NCI-H345 (cell line): Measurements from ENCODE around the gene TAS2R20.
"Not testable (repeated sequence)": the region's sequence is repeated elsewhere in the genome, so short reads cannot be mapped to it uniquely, and the experiment has no call there.

ENCODE experiments used
- DNase-seq: peaks from one replicate; lab custom pipeline; 2025; lab: John Stamatoyannopoulos, UW

TAS2R20 gene, protein sequence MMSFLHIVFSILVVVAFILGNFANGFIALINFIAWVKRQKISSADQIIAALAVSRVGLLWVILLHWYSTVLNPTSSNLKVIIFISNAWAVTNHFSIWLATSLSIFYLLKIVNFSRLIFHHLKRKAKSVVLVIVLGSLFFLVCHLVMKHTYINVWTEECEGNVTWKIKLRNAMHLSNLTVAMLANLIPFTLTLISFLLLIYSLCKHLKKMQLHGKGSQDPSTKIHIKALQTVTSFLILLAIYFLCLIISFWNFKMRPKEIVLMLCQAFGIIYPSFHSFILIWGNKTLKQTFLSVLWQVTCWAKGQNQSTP

DNA sequence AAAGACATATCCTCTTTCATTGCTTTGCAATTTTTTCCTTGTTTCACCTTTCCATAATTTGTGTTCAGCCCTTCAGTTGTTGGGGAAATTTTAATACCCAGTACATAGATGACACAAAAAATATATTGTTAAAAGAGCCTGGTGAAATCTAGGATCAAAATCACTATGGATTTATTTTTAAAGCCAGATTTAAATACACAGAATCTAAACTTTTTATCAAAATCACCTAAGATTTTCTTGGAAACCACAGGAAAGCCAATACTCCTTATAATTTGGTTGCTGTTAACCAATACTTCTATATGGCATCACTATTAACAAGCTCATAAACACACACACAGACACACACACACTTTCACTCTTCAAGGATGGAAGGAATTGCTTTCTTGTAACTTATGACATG is at the start of gene TAS2R20:
Gene TAS2R20, minus strand, starts transcription at position 101 of the 400 bp plus-strand sequence. CDS start 429 bp downstream, outside the sequence.
- no peak for DNase-seq

DNA sequence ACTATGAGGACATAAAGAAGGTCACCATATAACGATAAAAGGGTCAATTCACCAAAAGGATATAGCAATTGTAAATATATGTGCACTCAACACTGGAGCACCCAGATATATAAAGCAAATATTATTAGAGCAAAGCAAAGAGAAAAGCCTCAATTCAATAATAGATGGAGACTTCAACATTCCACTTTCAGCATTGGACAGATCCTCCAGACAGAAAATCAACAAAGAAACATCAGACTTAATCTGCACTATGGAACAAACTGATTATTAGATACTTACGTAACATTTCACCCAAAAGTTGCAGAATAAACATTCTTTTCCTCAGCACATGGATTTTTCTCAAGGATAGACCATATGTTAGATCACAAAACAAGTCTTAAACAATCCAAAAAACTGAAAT is 43.3 kb upstream of the TAS2R20 start:
- not testable (repeated sequence) for DNase-seq

DNA sequence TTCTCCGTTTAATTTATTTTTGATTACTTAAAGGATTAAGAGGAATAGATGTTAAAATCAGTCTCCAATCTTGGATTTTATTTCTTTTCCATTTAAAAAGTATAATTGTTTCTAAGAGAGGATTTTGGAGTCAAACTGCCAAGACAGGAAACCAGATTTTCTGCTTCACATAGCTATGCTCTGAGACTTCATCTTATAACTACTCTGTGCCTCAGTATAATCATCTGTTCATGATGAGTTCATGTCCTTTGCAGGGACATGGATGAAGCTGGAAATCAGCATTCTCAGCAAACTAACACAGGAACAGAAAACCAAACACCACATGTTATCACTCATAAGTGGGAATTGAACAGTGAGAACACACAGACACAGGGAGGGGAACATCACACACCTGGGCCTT is 42.1 kb upstream of the TAS2R20 start:
- no peak for DNase-seq

DNA sequence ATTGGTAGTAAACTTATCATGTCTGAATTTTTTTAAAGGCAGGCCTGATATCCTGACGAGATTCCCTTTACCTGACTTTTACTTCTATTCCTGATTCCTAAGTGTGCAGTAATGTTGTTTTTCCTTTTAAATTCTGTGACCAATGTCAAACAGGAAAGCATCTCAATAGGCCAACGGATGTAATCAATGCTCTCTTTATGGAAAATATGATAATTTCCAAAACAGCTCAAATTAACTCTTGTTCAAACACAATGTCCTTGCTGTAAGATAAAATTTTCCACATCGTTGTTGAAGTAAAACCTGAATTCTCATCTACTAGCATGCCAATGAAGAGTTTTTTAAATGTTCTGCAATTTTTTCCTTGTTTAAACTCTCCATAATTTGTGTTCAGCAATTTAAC is 41.1 kb upstream of the TAS2R20 start:
- DNase-seq = no peak

DNA sequence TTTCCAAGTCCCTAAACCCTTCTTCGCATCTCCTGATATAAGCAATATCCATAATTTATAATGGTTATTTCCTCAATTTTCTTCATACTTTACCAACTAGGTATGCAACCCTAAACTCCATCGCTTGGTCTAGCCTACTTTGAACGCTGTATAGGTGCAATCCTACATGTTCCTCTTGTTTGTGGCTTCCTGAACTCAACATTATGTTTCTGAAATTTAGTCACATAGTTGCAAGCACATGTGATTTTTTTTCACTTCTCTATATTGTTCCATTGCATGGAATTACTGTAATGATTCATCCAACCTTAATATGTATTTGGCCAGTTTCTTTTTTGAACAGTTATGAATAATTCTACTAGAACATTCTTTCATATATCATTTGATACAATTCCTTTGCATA is 35.9 kb upstream of the TAS2R20 start:
- DNase-seq = not testable (repeated sequence)

DNA sequence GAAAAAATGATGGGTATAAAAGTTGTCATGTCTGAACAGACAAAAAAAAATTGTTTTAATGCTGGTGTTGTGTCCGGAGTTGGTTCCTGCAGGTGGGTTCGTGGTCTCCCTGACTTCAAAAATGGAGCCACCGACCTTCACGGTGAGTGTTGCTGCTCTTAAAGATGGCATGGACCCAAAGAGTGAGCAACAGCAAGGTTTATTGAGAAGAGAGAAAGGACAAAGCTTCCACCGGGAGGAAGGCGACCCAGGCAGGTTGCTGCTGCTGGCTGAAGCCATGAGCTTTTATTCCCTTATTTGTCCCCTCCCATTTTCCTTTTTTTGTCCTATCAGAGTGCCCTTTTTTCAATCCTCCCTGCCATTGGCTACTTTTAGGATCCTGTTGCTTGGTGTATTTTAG is 33.2 kb upstream of the TAS2R20 start, which contains the start of gene TAS2R31:
Gene TAS2R31, minus strand, starts transcription at position 101 of the 400 bp plus-strand sequence. Its CDS starts 72 bp downstream, at position 29.
- no peak for DNase-seq

DNA sequence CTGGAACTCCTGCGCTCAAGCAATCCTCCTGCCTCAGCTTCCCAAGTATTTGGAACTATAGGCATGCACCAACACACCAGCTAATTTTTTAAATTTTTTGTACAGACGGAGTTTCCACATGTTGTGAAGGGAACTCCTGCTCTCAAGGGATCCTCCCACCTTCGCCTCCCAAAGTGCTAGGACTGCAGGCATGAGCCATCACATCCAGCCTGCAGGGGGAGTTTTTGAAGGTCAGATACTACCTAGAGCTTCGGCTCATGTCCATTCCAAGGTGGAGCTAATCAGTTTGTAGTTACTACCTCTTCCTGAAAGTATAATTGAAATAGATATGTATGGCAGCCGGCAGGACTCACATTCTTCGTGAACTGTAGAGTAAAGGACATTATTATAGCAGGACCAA is 28.0 kb upstream of the TAS2R20 start:
- no peak for DNase-seq

DNA sequence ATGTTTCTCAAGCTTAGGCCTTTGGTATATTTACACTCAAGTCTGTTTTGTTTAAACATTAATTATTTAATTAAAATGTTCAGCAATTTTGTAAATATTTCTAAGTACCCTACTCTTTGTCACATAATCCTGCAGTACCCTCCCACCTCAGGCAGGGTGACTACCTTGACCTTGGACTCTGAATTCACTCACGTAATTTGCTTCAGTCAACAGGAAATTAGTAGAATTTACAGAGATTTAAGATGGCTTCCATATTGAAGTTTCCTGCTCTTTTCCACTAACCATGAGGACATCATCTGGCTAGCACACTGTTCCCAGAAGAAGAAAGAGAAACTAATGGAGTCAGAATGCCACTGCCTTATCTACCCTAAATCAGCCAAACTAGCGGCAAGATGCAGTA is 25.3 kb upstream of the TAS2R20 start:
- no peak for DNase-seq

DNA sequence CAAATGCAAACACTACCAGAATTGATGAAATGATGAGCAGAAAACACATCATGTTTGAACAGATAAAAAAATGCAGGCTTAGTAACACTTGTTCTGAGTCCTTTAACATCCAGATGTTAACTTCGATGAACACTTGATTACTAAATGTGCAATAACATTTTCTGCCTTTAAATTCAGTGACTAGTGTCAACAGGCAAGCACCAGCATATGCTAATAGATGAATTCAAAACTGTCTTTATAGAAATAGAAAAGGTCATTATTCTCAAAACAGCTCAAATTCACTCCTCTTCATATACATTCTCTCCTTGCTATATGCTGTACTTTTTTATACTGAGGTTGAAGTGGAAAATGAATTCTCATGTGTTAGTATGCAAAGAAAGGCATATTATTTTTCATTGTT is 24.4 kb upstream of the TAS2R20 start, which contains the start of gene TAS2R19:
Gene TAS2R19, minus strand, starts transcription at position 101 of the 400 bp plus-strand sequence. Its CDS starts 49 bp downstream, at position 52.
- no peak for DNase-seq

DNA sequence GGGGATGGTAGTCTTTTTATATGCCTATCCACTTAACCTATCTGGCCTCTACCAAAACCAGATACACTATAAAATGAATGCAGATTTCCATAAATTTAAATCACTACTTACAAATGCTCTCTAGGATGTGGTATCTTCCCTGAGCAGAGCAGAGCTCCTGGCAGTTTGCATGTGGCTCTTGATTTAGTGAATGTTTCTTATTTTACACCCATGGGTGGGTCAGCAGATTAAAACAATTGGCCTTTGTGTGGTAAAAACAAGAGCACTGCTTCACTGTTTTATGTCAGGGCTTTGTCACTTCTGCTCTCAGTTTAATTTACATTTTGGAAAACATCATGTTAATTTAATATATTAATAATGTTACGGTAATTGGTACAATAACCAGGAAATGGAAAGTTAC is 18.8 kb upstream of the TAS2R20 start:
- DNase-seq = no peak

DNA sequence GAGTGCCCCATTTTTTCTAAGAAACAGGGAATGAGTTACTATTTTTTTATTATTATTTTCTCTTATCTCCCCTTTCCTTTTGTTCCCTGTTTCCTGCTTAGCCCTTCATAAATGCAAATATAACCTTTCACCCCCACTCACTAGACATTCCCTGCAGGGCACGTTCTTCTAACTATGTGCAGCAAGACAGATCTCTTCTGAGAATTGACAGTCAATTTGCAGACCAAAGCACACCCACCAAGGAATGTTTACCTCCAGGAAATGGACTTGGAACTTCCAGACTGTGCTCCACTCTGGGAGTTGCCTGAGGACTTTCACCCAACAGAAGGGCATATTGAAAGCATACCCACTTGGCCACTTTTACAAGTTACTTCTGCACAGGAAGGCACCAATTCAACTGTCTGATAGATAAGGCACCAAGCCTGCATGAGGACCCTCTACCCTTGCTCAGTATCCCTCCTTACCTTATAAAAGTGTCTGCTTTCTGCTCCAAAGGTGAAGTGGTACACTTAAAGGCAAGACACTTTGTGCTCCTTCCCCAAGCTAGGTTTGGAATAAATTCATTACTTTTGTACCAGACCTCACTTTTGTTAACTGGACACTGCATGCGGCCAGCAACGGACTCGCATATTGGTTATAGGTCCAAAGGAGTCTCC is 17.8 kb upstream of the TAS2R20 start:
- no peak for DNase-seq

DNA sequence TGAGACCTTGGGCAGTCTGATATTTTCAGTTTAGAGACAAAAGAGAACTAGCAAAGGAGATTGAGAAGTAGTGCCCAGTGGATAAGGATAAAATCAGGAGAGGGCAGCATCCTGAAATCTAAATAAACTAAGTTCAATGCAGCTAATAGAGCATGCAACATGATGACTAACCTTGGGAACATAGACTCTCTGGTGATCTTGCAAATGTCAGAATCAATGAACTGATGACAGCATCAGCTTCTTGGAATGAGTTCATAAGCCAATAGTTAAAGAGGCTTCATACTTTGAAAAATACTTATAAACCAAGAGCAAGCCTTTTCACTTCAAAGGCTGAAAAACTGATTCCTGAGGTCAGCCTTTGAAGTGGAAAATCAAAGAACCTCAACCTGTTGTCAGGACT is 16.1 kb upstream of the TAS2R20 start:
- no peak for DNase-seq

DNA sequence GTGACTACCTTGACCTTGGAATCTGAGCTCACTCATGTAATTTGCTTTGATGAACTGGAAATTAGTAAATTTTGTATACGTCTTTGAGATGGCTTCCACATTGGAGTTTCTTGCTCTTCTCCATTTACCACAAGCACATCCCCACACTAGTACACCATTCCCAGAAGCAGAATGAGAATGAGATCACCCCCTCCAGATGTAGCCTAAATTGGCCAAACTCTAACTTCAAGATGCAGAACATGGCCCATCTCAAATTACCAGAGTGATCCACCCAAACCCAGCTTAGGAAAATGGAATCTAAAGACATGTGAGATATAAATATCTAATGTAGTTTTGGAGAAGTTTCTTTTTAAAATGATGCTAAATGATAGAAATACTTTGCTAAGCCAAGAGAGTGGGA is 9.5 kb upstream of the TAS2R20 start:
- no peak for DNase-seq

DNA sequence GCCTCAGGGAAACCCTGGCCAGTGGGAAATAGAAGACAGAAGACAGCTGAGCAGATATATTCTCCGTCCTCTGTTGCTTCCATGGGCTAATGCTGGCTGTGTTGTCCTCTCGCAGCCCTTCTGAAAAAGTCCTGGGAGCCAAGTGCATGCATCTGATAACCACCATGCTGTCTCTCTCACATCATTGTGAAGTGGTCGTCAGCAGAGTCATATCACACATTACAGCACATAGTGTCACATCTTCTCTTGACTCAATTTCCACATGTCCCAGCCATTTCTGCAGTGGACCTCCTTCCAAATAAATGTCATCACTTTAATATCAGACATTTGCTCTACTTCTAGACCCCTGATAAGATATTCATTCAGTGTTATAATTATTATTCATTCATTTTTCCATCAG is 3.8 kb downstream of the TAS2R20 start:
- DNase-seq = no peak

DNA sequence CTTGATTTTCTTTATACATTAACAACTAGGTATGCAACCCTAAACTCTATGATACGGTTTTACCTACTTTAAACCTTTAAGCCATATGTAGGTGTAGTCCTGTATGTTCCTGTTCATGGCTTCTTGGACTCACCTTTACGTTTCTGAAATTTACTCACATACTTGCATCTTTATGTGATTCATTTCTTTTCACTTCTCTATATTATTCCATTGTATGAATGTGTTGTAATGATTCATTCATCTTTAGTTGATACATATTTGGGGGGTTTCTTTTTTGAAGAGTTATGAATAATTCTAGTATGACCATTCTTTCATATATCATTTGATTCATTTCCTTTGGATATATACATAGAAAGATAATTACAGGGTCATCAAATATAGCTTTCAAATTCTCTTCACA is 9.0 kb downstream of the TAS2R20 start:
- DNase-seq = no peak

DNA sequence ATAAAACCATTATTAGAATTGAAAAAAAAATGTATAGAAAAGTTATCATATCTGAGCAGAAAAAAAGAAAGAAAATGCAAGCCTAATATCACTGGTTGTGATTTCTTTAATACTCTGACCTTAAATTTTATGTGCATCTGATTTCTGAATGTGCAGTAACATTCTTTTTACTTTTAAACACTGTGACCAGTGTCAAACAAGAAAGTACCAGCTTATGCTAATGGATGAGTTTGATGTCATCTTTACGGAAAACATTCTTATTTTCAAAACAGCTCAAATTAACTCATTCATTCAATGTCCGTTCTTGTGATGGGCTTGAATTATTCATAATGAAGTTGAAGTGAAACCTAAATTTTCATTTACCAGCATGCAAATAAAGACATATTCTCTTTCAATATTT is 11.3 kb downstream of the TAS2R20 start, which contains the start of gene TAS2R50:
Gene TAS2R50, minus strand, starts transcription at position 101 of the 400 bp plus-strand sequence. Its CDS starts 52 bp downstream, at position 49.
- no peak for DNase-seq

DNA sequence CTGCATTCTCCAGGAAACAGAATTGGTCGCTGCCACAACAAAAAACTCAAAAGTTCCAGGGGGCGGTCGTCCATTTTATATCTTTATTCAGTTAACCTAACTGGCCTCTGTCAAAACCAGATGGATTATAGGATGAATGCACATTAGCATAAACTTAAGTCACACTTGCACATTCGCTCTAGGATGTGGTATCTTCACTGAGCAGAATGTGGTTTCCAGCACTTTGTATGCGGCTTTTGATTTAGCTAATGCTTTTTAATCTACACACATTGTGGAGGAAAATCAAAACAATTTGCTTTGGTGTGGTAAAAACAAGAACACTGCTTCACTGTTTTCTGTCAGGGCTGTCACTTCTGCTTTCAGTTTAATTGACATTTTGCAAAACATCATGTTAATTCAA is 15.9 kb downstream of the TAS2R20 start:
- DNase-seq = no peak

DNA sequence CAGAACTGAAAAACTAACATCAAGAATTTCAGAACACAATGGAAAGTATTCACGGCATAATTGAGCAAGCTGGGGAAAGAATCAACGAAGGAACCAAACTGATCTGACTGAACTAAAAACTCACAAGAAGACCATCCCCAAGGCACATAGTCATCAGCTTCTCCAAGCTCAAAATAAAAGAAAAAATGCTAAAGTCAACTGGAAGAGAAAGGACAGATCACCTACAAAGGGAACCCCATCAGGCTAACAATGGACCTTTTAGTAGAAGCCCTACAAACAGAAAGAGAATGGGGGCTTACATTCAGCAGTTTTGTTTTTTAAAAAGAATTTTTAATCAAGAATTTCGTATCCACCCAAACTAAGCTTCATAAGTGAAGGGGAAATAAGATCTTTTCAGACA is 23.1 kb downstream of the TAS2R20 start:
- DNase-seq = no peak

DNA sequence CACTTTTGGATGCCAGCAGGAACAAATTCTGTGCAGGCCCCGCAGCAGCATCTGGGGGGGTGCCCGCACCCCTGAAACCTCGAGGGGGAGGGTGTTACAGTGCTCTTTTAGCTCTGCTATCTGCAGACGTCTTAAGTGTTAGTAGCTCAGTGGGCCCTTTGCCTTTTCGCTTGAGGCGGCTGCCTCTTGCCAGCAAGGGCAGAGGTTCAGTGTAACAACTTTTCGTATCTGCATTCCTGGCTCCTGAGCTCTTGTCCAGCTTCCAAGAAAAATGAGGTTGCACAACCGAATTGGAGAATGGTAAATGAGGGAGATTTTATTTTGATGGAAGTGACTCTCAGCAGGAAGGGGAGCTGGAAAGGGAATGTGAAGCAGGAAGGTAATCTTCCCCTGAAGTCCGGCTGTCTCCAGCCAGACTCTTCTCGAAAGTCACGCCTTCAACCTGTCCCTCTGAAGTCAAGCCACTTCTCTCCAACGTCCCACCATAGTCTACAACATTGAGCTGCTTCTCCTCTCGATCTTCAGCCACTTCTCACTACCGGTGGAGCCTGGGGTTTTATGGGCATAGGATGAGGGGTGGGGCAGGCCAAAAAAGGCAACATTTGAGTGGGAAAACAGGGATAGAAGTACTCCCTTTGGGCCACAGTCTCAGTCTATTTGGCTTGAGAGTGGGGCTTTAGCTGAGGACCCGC is 29.2 kb downstream of the TAS2R20 start:
- DNase-seq = no peak

DNA sequence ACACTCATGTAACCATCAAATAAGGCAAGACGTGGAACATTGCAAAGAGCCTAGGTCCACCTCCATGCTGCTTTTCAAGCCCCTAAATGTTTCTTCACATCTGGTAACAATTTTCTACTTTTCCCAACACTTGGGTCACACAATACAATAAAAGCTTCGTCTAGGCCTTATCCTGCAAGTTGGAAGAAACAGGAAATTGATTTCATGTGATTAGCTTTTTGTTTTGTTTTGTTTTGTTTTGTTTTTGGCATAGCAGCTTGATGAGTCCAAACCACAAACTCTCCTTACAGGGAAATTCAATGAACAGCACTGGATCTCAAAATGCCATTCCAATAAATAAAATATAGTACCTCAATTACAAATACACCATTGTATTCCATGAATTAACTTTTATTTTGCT is 30.7 kb downstream of the TAS2R20 start:
- no peak for DNase-seq

DNA sequence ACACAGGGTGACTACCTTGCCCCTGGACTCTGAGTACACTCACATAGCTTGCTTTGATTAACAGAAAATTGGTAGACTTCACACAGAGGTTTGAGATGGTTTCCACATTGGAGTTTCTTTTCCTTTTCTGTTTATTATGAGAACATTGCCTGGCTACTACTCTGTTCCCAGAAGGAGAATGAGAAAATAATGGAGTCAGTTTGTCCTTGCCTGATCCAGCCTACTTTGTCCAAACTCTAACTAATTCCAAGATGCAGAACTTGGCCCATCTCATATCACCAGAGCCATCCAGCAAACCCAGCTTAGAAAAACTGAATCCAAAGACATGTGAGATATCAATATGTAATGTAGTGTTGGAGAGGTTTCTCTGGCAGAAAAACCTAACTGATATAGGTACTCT is 31.8 kb downstream of the TAS2R20 start:
- DNase-seq = no peak

DNA sequence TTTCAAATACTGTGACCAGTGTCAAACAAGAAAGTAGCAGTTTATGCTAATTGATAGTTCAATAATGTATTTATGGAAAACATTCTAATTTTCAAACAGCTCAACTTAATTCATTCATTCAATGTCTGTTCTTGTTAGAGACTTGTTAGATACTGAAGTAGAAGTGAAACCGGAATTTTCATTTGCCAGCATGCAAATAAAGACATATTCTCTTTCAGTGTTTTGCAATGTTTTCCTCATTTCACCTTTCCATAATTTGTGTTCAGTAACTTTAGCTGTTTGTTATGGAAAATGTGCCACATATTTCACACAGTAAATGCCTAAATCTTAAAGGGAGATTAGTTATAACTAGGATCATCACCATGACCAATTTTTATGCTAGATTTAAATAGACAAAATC is 32.6 kb downstream of the TAS2R20 start:
- DNase-seq = no peak

DNA sequence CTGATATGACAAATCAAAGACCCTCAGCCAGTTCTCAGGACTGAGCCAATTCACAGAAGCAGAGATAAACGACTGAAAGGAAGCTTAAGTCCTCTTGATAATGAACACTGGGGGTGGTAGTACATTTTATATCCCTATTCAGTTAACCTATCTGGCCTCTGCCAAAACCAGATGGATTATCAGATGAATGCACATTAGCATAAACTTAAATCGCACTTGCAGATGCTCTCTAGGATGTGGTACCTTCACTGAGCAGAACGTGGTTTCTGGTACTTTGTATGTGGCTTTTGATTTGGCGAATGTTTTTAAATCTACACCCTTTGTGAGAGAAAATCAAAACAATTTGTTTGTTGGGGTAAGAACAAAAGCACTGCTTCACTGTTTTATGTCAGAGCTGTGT is 37.9 kb downstream of the TAS2R20 start:
- DNase-seq = no peak
